Stimulated activated CD4-positive, alpha-beta T cell treated with anti-CD3 and anti-CD28 coated beads, Interleukin-4, amount 100 ng/mL, for 4 hours (primary cell): ENCODE results near the gene TTC9C.
A peak's percentile ranks its signal among the peaks of the same experiment; 100 is the strongest.
"Not testable (repeated sequence)": the region's sequence is repeated elsewhere in the genome, so short reads cannot be mapped to it uniquely, and the experiment has no call there.

Experiments
- DNase-seq, 2 experiments: peaks; one replicate each; pipeline ENCODE4 v3.0.0-alpha.2; 2020

TTC9C gene

GRCh38 chr11:62710001-62710345 lies 18.3 kb upstream of the TTC9C start:
- DNase-seq, result no peak

GRCh38 chr11:62712276-62712812 lies 15.9 kb upstream of the TTC9C start:
- DNase-seq, result no peak

- no peak for DNase-seq
Observed at GRCh38 chr11:62712861-62713260, 15.4 kb upstream of the TTC9C start.

DNA sequence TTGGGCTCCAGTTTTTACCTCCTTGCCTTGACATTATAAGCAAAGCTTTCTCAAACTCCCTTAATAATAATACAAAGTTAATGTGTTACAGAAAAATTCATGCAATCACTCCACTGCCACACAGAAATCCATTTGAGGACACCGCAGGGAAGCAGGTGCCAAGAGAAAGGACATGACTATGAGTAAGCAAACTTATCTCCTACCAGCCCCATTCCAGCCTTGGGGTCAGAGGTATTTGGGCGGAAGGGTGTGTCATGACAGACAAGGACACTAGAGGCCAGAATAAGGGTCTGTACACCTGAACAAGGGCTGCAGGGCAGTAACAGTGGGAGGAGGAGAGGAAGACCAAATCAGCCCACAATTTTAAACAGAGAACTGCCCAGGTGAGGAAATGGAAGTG lies 14.9 kb upstream of the TTC9C start:
- DNase-seq, result no peak

- no peak for DNase-seq
Observed at GRCh38 chr11:62715150-62716130, 12.8 kb upstream of the TTC9C start.

GRCh38 chr11:62716206-62716605 lies 12.1 kb upstream of the TTC9C start:
- DNase-seq, result no peak

GRCh38 chr11:62716816-62717215 lies 11.5 kb upstream of the TTC9C start:
- no peak for DNase-seq

DNA sequence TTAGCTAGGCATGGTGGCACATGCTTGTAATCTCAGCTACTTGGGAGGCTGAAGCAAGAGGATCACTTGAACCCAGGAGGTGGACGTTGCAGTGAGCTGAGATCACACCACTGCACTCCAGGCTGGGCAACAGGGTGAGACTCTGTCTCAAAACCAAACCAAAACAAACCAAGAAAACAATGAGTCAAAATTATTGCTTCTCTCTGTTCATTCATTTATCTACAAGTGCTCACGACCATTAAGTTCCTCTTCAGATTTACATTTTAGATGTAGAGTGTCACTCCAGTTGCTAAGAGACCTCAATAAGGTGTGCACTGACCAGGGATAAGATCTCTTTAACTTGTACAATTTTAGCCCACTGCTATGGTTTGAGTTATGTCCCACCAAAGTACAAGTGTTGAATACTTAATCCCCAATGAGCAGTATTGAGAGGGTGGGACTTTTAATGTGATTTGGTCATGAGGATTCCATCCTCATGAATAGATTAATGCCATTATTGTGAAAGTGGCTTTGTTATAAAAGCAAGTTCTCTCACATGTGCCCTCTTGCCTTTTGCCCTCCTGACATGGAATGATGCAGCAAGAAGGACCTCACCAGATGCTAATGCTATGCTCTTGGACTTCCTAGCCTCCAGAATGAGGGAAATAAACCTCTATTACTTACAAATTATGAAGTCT lies 8.8 kb upstream of the TTC9C start:
- DNase-seq, result no peak

- no peak for DNase-seq
Observed at GRCh38 chr11:62721994-62722393, 6.3 kb upstream of the TTC9C start.

- DNase-seq, result no peak
Observed at GRCh38 chr11:62724171-62724570, 4.1 kb upstream of the TTC9C start.

DNA sequence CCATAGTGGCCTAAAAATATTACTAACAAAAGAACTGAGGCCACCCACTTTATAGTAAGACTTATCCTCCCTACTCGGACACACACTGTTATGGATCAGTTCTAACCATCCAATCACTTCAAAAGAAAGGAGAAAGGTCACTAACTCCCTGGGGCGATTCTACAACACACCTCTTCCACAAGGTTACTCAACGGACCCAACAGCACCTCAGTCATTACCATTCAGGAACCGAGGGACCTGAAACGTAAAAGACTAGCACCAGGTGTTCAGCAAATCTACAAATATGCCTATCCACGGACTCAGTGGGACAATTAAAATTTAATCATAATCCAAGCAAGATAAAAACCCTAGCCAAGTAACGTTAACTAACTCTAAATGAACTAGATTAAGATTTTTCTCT lies 2.6 kb upstream of the TTC9C start:
- DNase-seq, result no peak

DNA sequence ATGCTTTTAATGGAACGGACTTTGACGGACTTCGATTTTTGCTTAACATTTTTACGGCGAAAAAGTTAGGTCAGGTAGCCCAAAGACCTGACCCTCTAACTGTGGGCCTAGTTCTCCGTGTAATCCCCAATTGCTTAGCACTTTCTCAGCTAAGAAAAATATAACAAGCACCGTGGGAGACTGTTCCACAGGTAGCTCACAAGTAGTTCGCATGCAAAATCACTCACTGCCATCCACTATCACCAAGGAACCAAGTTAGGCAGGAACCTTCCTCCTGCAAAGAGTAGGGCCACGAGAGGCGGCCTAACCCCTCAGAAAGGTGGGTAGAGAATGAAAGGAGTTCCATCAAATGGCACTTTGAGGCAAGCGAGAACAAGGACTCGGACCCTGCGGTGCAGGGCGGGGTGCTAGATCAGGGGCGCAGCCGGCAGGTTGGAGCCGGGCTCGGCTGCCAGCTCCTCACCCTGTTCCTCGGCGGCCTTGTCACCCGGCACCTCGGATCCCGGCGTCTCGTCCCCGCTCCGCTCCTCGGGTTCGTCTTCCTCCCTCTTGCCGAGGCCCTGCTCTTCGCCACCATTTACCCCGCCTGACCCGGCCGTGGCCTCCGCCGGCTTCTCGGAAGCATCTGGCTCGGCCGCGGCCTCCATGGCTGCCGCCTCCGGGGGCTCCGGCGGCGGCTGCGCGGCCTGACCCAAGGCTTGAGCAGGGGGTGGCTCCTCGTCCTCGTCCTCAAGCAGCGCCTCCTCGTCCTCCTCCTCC lies 2.0 kb upstream of the TTC9C start:
- peak in 1 of 2 experiments; percentile 22 for DNase-seq

DNA sequence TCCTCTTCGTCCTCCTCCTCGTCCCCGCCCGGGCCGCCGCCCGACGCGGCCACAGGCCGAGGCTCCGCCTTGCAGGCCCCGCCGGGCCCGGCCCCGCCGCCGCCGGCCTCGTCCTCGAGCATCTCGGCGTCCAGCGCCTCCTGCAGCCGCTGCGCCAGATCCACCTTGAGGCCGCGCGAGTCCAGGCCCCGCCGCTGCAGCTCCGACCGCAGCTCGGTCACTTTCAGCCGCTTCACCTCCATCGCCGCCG lies 1.4 kb upstream of the TTC9C start:
- no peak for DNase-seq

GRCh38 chr11:62727165-62727871 lies 968 bp upstream of the TTC9C start, which contains the start of gene HNRNPUL2:
TSS of gene HNRNPUL2 (minus strand) at chr11:62727457. CDS start at chr11:62727156, 301 bp downstream.
- peak; percentile 96 to 99 for DNase-seq

DNA sequence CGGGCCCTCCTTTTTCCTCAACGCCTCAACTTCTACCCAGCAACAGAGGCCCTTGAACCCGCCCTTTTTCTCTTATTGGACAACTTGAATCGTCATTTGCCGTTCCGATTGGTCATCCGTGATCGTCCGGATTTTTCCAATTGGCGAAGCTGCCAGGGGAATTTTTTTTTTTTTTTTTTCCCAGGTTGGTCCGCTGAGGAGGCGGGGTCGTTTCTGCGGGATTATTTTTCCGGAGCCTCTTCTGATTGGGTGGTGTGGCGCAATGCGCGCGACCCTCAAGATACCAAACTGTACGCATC lies 465 bp upstream of the TTC9C start:
- DNase-seq, result peak; percentile 60 to 84

DNA sequence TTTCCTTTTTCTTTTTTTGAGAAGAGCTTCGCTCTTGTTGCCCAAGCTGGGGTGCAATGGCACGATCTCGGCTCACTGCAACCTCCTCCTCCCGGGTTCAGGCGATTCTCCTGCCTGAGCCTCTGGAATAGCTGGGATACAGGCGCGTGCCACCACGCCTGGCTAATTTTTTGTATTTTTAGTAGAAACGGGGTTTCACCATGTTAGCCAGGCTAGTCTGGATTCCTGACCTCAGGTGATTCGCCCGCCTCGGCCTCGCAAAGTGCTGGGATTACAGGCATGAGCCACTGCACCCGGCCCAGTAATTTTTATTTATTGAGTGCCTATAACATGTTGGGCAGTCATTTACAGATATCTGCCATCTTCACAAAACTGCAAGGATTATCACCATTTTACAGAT lies 1.8 kb downstream of the TTC9C start:
- DNase-seq, result not testable (repeated sequence)

- no peak for DNase-seq
Observed at GRCh38 chr11:62732830-62733229, 4.5 kb downstream of the TTC9C start.

DNA sequence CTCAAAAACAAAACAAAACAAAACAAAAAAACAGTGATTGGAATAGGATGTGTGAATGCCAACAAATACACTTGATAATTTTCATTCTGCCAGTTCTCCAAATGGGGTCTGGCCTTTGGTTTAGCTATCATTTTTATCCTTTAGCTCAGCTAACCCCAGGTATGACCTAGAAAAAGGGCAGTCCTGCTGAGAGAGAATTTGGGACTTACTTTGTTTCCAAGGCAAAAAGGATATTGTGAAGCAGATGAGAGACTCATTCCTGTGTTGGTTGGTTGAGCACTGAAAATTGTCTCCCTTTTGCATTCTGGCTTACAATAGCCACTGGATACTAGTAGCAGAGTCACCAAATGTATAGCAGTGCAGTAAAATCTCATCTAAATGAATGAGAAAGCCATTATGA lies 8.9 kb downstream of the TTC9C start:
- DNase-seq, result no peak

DNA sequence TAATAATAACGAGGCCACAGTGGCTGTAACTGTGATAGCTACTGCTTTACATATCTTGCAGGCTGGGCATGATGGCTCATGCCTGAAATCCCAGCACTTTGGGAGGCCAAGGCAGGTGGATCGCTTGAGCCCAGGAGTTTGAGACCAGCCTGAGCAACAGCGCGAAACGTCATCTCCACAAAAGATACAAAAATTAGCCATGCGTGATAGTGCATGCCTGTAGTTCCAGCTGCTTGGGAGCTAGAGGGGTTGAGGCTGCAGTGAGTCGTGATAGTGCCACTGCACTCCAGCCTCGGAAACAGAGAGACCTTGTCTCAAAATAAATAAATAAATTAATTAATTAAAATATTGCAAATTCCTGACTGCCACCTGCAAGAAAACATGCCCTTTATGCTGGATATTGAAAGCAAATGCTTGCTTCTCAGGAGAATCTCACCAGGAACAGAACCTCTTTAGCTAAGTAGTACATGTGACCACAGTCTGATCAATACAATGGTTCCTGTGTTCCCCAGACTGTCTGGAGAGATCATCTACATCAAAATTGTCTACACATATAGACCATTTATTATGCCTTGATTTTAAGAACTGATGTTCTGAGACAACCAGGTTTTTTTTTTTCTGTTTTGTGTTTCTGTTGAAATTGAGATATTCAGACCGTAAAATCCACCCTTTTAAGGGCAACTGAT lies 19.3 kb downstream of the TTC9C start:
- DNase-seq, result no peak

DNA sequence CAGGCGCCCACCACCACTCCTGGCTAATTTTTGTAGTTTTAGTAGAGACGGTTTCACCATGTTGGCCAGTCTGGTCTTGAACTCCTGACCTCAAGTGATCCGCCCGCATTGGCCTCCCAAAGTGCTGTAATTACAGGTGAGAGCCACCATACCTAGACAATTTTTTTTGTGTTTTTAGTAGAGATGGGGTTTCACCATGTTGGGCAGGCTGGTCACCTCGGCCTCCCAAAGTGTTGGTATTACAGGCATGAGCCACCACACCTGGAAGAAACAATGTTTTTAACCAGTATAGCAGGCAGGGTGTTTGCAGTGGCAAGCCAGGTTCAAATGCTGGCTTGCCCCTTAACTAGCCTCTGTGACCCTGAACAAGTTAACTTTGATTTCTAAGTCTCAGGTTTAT lies 21.6 kb downstream of the TTC9C start:
- not testable (repeated sequence) for DNase-seq

GRCh38 chr11:62752177-62752785 lies 24.0 kb downstream of the TTC9C start:
- no peak for DNase-seq
